ENCODE results near the gene SNAPIN.

DNA sequence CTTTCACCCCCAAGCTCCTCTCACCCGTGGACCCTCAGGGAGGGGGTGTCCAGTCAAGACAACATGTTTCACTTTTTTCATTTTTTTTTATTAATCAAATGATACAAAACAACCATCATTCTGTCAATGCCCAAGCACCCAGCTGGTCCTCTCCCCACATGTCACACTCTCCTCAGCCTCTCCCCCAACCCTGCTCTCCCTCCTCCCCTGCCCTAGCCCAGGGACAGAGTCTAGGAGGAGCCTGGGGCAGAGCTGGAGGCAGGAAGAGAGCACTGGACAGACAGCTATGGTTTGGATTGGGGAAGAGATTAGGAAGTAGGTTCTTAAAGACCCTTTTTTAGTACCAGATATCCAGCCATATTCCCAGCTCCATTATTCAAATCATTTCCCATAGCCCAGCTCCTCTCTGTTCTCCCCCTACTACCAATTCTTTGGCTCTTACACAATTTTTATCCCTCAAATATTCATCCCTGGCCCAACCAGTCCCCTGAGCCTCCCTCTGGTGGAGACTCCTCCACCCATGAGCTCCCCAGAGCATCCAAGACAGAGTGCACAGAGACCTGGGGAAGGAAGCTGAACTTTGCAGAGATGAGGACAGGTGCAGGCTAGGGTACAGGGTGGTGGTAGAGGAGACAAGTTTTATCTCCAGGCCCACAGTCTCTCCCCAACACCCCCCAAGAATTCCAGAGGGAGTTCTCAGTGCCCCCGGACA lies 44.2 kb upstream of the SNAPIN start:
- TF ChIP-seq, protein P1, sequence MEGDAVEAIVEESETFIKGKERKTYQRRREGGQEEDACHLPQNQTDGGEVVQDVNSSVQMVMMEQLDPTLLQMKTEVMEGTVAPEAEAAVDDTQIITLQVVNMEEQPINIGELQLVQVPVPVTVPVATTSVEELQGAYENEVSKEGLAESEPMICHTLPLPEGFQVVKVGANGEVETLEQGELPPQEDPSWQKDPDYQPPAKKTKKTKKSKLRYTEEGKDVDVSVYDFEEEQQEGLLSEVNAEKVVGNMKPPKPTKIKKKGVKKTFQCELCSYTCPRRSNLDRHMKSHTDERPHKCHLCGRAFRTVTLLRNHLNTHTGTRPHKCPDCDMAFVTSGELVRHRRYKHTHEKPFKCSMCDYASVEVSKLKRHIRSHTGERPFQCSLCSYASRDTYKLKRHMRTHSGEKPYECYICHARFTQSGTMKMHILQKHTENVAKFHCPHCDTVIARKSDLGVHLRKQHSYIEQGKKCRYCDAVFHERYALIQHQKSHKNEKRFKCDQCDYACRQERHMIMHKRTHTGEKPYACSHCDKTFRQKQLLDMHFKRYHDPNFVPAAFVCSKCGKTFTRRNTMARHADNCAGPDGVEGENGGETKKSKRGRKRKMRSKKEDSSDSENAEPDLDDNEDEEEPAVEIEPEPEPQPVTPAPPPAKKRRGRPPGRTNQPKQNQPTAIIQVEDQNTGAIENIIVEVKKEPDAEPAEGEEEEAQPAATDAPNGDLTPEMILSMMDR (IDR thresholded peaks at IDR 0.05): no peak
- TF ChIP-seq, protein P2, sequence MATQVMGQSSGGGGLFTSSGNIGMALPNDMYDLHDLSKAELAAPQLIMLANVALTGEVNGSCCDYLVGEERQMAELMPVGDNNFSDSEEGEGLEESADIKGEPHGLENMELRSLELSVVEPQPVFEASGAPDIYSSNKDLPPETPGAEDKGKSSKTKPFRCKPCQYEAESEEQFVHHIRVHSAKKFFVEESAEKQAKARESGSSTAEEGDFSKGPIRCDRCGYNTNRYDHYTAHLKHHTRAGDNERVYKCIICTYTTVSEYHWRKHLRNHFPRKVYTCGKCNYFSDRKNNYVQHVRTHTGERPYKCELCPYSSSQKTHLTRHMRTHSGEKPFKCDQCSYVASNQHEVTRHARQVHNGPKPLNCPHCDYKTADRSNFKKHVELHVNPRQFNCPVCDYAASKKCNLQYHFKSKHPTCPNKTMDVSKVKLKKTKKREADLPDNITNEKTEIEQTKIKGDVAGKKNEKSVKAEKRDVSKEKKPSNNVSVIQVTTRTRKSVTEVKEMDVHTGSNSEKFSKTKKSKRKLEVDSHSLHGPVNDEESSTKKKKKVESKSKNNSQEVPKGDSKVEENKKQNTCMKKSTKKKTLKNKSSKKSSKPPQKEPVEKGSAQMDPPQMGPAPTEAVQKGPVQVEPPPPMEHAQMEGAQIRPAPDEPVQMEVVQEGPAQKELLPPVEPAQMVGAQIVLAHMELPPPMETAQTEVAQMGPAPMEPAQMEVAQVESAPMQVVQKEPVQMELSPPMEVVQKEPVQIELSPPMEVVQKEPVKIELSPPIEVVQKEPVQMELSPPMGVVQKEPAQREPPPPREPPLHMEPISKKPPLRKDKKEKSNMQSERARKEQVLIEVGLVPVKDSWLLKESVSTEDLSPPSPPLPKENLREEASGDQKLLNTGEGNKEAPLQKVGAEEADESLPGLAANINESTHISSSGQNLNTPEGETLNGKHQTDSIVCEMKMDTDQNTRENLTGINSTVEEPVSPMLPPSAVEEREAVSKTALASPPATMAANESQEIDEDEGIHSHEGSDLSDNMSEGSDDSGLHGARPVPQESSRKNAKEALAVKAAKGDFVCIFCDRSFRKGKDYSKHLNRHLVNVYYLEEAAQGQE (IDR thresholded peaks at IDR 0.05; ENCODE audit: insufficient read depth in 1 of 2, low read depth in 2 of 2, low read length in 1 of 2): no peak

All from Panc1 (cell line).